ENCODE results near the gene ANXA2. TPM values are rescaled to one million over a fixed set of nuclear protein-coding genes. Genes with fewer than 3 reads are reported as not detected.

ANXA2 gene
- total RNA-seq, 1 experiment from 2014 or later: 3,100 TPM

DNA sequence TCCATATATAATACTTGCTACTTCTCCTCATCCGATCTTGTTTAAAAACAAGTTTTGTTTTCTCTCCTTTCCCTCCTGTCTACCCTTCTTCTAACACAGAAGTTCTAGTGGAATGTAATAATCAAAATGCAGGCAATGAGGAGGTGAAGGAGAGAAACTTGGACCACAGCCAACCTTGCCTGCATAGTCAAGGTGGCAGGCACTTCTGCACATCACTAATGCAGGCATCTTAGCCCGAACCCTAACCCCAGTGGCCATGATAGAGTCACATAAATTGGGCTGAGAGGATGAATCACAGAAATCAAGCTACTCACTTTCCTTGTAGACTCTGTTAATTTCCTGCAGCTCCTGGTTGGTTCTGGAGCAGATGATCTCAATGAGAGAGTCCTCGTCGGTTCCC lies 41.0 kb downstream of the ANXA2 start:
- no TSS peak for BruUV-seq (replicated peaks)
- no peaks in the 10 kb centered on the region for H3K27me3 Mint-ChIP-seq (ENCODE audit: unreplicated experiment)
- H3K4me3 Mint-ChIP-seq (ENCODE audit: low read depth, unreplicated experiment): no peak overlapping the region
- TF ChIP-seq, protein P1, sequence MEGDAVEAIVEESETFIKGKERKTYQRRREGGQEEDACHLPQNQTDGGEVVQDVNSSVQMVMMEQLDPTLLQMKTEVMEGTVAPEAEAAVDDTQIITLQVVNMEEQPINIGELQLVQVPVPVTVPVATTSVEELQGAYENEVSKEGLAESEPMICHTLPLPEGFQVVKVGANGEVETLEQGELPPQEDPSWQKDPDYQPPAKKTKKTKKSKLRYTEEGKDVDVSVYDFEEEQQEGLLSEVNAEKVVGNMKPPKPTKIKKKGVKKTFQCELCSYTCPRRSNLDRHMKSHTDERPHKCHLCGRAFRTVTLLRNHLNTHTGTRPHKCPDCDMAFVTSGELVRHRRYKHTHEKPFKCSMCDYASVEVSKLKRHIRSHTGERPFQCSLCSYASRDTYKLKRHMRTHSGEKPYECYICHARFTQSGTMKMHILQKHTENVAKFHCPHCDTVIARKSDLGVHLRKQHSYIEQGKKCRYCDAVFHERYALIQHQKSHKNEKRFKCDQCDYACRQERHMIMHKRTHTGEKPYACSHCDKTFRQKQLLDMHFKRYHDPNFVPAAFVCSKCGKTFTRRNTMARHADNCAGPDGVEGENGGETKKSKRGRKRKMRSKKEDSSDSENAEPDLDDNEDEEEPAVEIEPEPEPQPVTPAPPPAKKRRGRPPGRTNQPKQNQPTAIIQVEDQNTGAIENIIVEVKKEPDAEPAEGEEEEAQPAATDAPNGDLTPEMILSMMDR (IDR thresholded peaks at IDR 0.05; ENCODE audit: unreplicated experiment): no peak
- CTCF ChIA-PET: no interaction called here
- intact Hi-C loops (cut with micrococcal nuclease; ENCODE audit: unreplicated experiment): loop anchor here (5.0 kb wide), 1 partner anchor 35 kb away; no protein-coding TSS in a partner anchor
- DNase-seq: no peak
- H3K9me3 Mint-ChIP-seq (ENCODE audit: low read depth, unreplicated experiment): no peaks in the 10 kb centered on the region
- no peak overlapping the region for H3K27ac Mint-ChIP-seq (ENCODE audit: unreplicated experiment)
- H3K36me3 Mint-ChIP-seq (ENCODE audit: insufficient read depth, unreplicated experiment): peaks cover 99% of the 10 kb centered on the region
- peaks cover 50% of the 10 kb centered on the region for H3K4me1 Mint-ChIP-seq (ENCODE audit: low read depth, unreplicated experiment)

DNA sequence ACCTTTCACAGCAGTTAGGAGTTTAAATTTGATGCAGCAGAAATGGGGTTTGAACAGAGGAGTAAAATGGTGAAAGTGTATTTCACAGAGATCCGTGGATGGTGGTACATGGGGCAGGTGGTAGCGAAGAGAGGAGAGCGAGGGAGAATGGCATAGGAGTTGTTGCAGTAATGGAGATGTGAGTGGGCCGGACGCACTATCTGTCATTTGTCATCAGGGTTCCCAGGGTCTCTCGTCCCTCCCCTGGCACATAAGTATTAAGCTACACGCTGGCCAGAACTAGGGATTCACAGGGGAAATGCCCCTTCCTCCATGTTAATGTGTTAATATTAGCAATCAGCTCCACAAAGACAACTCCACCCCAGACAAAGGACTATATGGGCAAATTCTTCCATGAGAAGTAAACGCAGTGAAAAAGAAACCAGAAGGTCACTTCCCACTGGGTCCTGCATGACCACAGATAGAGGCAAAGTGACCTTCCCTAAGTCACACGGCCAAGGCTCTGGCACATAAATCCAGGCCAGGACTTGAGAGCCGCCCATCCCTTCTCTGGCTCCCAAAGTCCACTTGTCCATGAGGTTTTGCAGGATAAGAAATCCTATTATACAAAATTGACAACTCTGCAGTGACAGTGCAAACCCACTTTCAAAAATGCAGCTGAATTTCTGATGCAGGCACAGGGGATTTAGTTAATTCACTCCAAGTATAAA lies 42.5 kb downstream of the ANXA2 start:
- H3K4me3 Mint-ChIP-seq (ENCODE audit: low read depth, unreplicated experiment): no peak overlapping the region
- CTCF ChIA-PET: interaction anchor here (1.1 kb wide), 1 partner anchor 89 kb away, joined by 4 read pairs; no protein-coding TSS in a partner anchor
- peak overlapping the region; percentile 64 for H3K27ac Mint-ChIP-seq (ENCODE audit: unreplicated experiment)
- no TSS peak for BruUV-seq (replicated peaks)
- TF ChIP-seq, protein P1 (IDR thresholded peaks at IDR 0.05; ENCODE audit: unreplicated experiment): no peak
- H3K27me3 Mint-ChIP-seq (ENCODE audit: unreplicated experiment): no peaks in the 10 kb centered on the region
- H3K4me1 Mint-ChIP-seq (ENCODE audit: low read depth, unreplicated experiment): peaks cover 44% of the 10 kb centered on the region
- DNase-seq: no peak
- intact Hi-C loops (cut with micrococcal nuclease; ENCODE audit: unreplicated experiment): loop anchor here (5.0 kb wide), 1 partner anchor 37 kb away; no protein-coding TSS in a partner anchor
- peaks cover 98% of the 10 kb centered on the region for H3K36me3 Mint-ChIP-seq (ENCODE audit: insufficient read depth, unreplicated experiment)
- no peaks in the 10 kb centered on the region for H3K9me3 Mint-ChIP-seq (ENCODE audit: low read depth, unreplicated experiment)

DNA sequence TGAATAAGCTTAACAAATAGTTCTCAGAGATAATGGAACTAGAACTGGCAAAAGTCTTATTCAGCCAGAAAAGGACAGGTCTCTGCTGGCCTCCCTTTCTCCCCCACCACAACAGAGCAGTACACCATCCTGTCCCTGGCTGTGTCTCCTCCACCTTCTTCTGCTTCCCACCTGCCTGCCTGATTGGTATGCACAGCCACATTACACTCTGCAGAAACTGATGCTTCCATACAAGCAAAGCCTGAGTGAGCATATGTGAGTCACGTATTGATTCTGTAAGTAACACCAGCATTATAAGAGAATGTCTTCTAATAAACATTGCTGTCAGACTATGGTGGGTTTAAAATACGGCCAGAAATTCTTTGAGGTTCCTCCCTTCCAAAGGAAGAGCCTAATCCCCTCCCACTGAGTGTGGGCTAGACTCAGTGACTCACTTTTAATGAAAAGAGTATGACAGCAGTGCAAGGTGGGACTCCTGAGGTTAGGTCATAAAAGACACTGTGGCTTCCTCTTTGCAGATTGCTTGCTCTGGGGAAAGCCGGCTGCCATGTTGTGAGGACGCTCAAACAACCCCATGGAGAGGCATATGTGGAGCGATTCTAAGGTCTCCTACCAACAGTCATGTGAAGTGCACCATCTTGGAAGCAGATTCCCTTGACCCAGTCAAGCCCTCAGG lies 44.4 kb downstream of the ANXA2 start:
- H3K27me3 Mint-ChIP-seq (ENCODE audit: unreplicated experiment): no peaks in the 10 kb centered on the region
- TF ChIP-seq, protein P1 (IDR thresholded peaks at IDR 0.05; ENCODE audit: unreplicated experiment): no peak
- intact Hi-C loops (cut with micrococcal nuclease; ENCODE audit: unreplicated experiment): no loop called here
- peaks cover 34% of the 10 kb centered on the region for H3K4me1 Mint-ChIP-seq (ENCODE audit: low read depth, unreplicated experiment)
- BruUV-seq (replicated peaks): TSS peak; percentile 2
- peak overlapping the region; percentile 7 for H3K4me3 Mint-ChIP-seq (ENCODE audit: low read depth, unreplicated experiment)
- CTCF ChIA-PET: no interaction called here
- H3K36me3 Mint-ChIP-seq (ENCODE audit: insufficient read depth, unreplicated experiment): peaks cover 96% of the 10 kb centered on the region
- H3K27ac Mint-ChIP-seq (ENCODE audit: unreplicated experiment): peak overlapping the region; percentile 28
- DNase-seq: no peak
- no peaks in the 10 kb centered on the region for H3K9me3 Mint-ChIP-seq (ENCODE audit: low read depth, unreplicated experiment)

DNA sequence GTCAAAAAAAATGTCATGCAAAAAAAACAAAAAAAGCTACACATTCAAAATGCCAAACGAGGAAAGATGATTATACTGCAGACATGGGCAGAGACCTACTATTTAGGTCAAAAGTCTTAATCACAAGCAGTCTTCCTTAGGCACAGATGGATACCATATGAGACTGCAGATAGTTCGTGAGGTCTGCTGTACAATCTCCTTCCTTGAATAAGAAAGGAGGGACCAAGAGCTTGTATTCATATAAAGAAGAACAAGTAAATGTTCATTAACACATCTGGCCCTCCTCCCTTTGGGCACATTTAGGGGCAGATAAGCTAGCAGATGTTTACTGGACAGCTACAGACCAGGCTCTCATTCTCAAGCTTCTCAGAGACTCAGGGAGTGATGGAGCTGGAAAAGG lies 45.3 kb downstream of the ANXA2 start:
- intact Hi-C loops (cut with micrococcal nuclease; ENCODE audit: unreplicated experiment): no loop called here
- Mint-ChIP-seq H3K27ac (ENCODE audit: unreplicated experiment) (peak overlapping the region; percentile 28), H3K36me3 (ENCODE audit: insufficient read depth, unreplicated experiment) (peaks cover 97% of the 10 kb centered on the region), H3K9me3 (ENCODE audit: low read depth, unreplicated experiment) (no peaks in the 10 kb centered on the region), H3K27me3 (ENCODE audit: unreplicated experiment) (no peaks in the 10 kb centered on the region), H3K4me1 (ENCODE audit: low read depth, unreplicated experiment) (peaks cover 34% of the 10 kb centered on the region), H3K4me3 (ENCODE audit: low read depth, unreplicated experiment) (no peak overlapping the region)
- DNase-seq: no peak
- CTCF ChIA-PET: no interaction called here
- BruUV-seq (replicated peaks): no TSS peak
- TF ChIP-seq, protein P1 (IDR thresholded peaks at IDR 0.05; ENCODE audit: unreplicated experiment): no peak
